ENCODE data around the gene TMEM89. TPM values are rescaled to one million over a fixed set of nuclear protein-coding genes. Genes with fewer than 3 reads are reported as not detected.

The TMEM89 gene
- total RNA-seq, 1 experiment from 2014 or later: not detected

- Mint-ChIP-seq H3K4me1 (ENCODE audit: low read depth, unreplicated experiment) (peaks cover 13% of the 10 kb centered on the region), H3K36me3 (ENCODE audit: insufficient read depth, unreplicated experiment) (peaks cover 47% of the 10 kb centered on the region), H3K4me3 (ENCODE audit: low read depth, unreplicated experiment) (no peak overlapping the region), H3K27me3 (ENCODE audit: unreplicated experiment) (no peaks in the 10 kb centered on the region), H3K9me3 (ENCODE audit: low read depth, unreplicated experiment) (no peaks in the 10 kb centered on the region), H3K27ac (ENCODE audit: unreplicated experiment) (no peak overlapping the region)
- no peak for DNase-seq
- intact Hi-C loops (cut with micrococcal nuclease; ENCODE audit: unreplicated experiment): loop anchor here (5.0 kb wide), 1 partner anchor 37 kb away; the partner anchor contains the start of gene UCN2
- TF ChIP-seq CTCF (IDR thresholded peaks at IDR 0.05; ENCODE audit: unreplicated experiment): no peak
- CTCF ChIA-PET: interaction anchor here (0.6 kb wide), 1 partner anchor 262 kb away, joined by 3 read pairs; no protein-coding TSS in a partner anchor
- BruUV-seq (replicated peaks): no TSS peak
Measured at GRCh38 chr3:48599077-48599501, 22.5 kb downstream of the TMEM89 start.

DNA sequence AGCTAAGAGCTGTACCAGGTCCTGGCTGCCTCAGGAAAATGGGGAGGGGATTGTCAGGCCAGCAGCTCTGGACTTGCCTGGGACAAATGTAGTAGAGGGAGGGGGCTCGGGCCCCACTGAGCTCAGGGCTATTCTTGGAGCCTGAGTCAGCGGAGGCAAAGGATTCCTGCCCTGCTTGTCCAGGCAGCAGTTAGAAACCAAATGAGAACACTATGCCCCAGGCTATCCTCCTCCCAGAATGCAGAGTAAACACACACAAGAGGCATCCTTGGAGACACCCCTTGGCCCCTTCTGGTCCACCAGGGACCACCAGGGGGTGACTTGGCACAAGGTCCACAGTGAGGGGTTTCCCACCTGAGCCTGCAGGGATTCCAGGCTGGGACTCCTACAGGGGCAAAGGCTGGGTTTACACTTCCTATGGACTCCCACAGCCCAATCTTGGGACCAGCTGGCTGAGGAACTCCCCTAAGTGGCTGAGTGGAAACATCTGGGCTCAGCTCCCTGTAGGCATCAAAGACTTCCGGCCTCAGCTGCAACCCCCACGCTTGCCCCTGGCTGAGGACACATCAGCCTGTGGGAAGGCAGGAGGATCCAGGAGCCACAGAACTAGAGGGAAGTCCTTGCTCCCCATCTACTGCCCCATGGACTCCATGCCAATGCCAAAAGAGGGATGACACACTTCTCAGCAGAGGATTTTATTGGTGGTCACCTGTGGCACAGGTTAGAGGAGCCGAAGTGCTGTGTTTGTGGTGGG lies 23.1 kb downstream of the TMEM89 start:
- BruUV-seq (replicated peaks): no TSS peak
- H3K27ac Mint-ChIP-seq (ENCODE audit: unreplicated experiment): no peak overlapping the region
- no peak for DNase-seq
- no peaks in the 10 kb centered on the region for H3K9me3 Mint-ChIP-seq (ENCODE audit: low read depth, unreplicated experiment)
- peaks cover 46% of the 10 kb centered on the region for H3K36me3 Mint-ChIP-seq (ENCODE audit: insufficient read depth, unreplicated experiment)
- peaks cover 13% of the 10 kb centered on the region for H3K4me1 Mint-ChIP-seq (ENCODE audit: low read depth, unreplicated experiment)
- no peak overlapping the region for H3K4me3 Mint-ChIP-seq (ENCODE audit: low read depth, unreplicated experiment)
- CTCF ChIA-PET: interaction anchor here (0.6 kb wide), 1 partner anchor 262 kb away, joined by 3 read pairs; no protein-coding TSS in a partner anchor
- TF ChIP-seq CTCF (IDR thresholded peaks at IDR 0.05; ENCODE audit: unreplicated experiment): no peak
- no peaks in the 10 kb centered on the region for H3K27me3 Mint-ChIP-seq (ENCODE audit: unreplicated experiment)
- intact Hi-C loops (cut with micrococcal nuclease; ENCODE audit: unreplicated experiment): loop anchor here (5.0 kb wide), 1 partner anchor 36 kb away; the partner anchor contains the start of gene UCN2

DNA sequence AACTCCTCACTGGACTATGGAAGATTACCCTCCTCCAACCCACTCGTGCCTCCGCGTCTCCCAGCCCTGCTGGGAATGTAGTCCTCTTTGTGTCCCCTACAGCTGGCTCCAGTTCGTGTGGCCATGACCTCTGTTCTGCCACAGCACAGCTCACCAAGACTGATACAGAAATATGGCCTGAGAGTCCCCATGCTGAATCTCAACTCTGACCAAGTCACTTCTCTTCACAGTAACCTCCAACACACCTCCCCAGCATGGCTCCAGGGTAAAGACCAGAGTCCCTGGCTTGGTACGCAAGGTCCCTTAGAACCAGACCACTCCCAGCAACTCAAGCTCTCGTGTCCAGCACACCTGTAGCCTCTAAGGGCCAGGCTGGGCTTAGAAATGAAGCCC lies 24.2 kb downstream of the TMEM89 start:
- intact Hi-C loops (cut with micrococcal nuclease; ENCODE audit: unreplicated experiment): loop anchor here (5.0 kb wide), 1 partner anchor 35 kb away; the partner anchor contains the start of gene UCN2
- no peaks in the 10 kb centered on the region for H3K27me3 Mint-ChIP-seq (ENCODE audit: unreplicated experiment)
- H3K4me1 Mint-ChIP-seq (ENCODE audit: low read depth, unreplicated experiment): peaks cover 13% of the 10 kb centered on the region

More for the DNA sequence above, 24.2 kb downstream of the TMEM89 start:
- H3K4me3 Mint-ChIP-seq (ENCODE audit: low read depth, unreplicated experiment): peak overlapping the region; percentile 15
- H3K36me3 Mint-ChIP-seq (ENCODE audit: insufficient read depth, unreplicated experiment): peaks cover 37% of the 10 kb centered on the region
- CTCF ChIA-PET: interaction anchor here (1.0 kb wide), 1 partner anchor 125 kb away, joined by 3 read pairs; no protein-coding TSS in a partner anchor
- no peaks in the 10 kb centered on the region for H3K9me3 Mint-ChIP-seq (ENCODE audit: low read depth, unreplicated experiment)
- BruUV-seq (replicated peaks): no TSS peak
- TF ChIP-seq CTCF (IDR thresholded peaks at IDR 0.05; ENCODE audit: unreplicated experiment): no peak
- DNase-seq: no peak
- no peak overlapping the region for H3K27ac Mint-ChIP-seq (ENCODE audit: unreplicated experiment)

Data from Calu3 (cell line).